ENCODE data around the gene RUNX2.

Gene RUNX2

DNA sequence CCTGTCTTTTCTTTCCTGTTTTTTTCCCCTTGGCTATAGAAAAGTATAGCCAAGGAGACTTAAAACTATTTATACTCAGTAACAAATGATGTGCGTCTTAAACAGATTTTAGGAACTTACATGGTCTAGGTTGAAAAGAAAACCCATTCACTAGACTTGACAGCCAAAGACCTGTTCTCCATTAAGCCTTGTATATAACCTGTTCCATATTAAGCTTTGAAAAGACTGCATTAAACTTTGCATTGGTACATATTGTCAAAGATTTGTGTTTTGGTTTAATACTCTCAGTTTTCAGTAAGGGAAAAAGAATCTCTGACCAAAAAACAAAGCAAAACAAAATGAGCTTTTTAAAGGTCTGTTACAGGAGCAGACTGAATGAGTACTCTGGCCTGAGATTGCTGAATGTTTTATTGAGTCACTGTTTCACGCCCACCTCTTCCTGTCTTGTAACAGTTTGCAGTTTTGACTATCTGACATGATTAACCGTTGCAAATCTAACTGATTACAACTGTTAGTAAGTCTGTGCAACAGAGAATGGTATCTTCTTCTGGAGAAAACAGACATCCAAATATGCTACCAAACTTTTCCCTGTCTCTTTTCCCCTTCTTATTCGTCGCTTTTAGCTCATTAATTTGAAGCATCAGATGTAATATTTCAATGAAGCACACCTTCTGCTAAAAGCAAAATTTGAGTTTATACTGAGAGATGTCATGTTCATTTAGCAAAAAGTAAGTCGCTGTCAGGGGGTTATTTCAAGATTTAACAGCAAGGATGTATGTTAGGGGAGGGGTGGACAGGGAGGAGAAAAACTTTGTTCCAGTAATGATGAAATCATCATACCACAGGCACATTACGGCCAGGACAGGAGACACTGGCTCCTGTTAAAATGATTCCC lies 108.7 kb downstream of the RUNX2 start:
- DNase-seq = no peak

DNA sequence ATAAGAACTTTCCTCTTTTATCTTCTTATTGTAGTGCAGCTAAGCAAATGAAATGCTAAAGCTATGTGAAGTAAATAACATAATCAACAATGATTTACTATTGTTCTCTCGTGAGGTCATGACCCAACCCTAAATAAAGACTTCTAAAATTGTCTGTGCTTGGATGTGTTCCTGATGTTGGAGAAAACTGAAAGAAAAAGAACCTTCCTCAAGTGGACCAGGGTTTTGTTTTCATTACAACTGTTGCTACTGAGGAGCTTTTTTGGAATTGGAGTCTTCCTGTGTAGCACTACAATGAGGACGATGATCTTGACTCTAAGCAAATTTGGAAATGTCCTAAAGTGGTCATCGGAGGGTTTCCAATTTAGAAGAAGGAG lies 109.3 kb downstream of the RUNX2 start:
- no peak for DNase-seq

DNA sequence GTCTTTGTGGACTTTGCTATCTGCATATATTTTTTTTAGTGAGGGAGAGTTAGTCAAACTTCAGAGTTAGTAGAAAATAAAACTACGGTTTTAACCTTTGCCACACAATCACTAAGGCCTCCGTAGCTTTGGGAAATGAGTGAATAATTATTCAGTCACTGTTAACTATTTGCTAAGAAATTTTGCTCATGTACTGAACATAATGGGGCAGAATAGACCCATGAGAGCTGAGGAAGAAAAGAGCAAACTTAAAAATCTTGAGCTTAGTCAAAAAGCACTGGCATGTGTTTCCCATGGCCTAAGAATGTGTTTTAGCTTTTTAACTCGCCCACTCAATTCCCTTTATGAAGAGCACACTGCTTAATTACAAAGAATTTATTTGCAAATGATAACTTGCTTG lies 110.0 kb downstream of the RUNX2 start:
- no peak for DNase-seq

GRCh38 chr6:45438849-45439406 lies 110.8 kb downstream of the RUNX2 start:
- DNase-seq = no peak

DNA sequence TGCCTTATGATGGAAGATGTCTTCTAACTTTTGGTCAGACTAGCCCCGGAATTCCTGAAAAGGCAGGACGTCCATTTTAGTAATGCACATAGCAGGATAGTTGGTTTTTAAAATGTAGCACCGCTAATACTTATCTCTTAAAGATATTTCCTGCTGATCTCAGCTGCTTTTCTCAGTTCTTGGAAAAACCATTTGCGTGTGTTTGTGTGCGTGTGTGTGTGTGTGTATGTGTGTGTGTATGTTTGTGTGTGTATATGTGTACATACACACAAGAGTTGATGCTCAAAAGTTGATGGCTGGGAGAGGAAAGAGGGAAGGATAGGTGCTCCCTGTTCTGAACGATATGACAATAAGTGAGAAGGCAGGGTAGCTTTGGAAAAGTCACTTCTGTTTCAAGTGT lies 111.3 kb downstream of the RUNX2 start:
- DNase-seq = no peak

- no peak for DNase-seq
Observed at GRCh38 chr6:45439861-45440388, 111.8 kb downstream of the RUNX2 start.

- DNase-seq = no peak
Observed at GRCh38 chr6:45441851-45442453, 113.8 kb downstream of the RUNX2 start.

- DNase-seq = no peak
Observed at GRCh38 chr6:45442716-45443115, 114.6 kb downstream of the RUNX2 start.

DNA sequence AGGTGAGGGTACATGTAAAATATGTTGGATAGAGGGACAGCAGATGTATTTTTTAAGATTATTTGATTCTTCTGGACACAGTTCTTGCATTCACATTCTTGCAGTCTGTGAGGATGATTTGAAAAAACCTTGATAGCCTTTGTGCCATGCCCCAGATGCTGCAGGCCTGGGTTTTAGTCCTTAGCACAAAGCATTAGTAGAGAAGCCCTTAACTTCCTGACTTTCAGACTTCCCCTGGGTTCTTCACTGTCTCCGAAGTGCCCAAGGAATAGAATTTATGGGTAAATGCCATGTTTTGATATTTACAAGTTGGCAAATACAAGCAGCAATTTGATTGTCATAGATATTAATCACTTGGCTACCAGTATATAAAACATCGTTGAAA lies 117.2 kb downstream of the RUNX2 start:
- no peak for DNase-seq

DNA sequence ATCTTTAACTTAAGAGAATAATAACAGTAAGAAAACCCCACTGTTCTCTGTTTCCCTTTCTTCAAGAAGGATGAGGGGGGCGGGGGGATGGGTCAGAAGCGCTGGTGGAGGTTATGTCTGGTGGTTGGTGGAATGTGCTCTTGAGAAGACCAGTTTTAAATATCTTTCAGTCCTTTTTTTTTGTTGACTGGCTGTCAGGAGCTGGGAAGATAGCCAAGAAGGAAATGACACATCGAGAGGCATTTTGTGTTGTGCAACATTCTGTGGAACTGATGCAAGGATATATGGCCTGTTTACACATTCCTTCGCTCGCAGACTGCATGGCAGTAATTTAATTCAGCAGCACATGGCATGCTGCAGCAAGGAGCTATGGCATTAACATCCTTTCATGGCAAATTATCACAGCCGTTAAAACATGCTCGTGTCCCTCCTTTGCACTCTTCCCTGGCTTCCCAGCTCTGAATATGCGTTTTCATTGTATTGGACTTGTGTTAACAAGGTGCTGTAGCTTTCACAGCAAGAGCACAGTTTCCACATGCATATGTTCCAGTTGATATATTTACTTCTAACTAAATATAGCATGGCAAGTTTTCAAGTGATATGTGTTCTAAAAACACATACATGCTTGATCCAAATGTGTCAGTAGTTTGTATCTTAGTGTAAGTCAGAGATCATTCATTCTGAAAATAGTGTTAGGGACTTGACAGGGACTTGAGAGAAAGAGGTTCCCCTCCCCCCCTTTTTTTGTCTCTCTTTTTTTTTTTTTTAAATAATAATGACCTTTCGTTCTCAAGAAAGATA lies 117.8 kb downstream of the RUNX2 start:
- peak; percentile 4 for DNase-seq

- no peak for DNase-seq
Observed at GRCh38 chr6:45447005-45447404, 118.9 kb downstream of the RUNX2 start.

GRCh38 chr6:45447716-45448115 lies 119.6 kb downstream of the RUNX2 start:
- no peak for DNase-seq

- no peak for DNase-seq
Observed at GRCh38 chr6:45448417-45449389, 120.6 kb downstream of the RUNX2 start.

DNA sequence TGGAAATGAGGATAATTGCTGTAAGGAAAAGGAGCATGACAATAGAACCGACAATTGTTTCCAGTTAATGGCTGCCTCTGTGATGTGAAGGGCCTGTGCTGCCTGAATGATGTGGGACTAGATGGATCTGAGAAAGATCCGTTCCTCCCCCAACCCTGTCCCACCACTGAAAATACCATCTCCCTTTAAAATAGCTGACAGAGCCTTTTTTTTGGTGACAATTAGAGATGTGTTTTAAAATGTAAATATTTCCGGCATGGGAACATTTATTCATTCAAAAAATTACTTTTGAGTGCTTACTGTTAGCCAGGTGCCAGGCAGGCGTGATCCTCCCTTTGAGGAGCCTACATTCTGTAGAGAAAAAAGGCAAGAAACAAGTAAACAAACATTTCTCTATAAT lies 122.0 kb downstream of the RUNX2 start:
- no peak for DNase-seq

DNA sequence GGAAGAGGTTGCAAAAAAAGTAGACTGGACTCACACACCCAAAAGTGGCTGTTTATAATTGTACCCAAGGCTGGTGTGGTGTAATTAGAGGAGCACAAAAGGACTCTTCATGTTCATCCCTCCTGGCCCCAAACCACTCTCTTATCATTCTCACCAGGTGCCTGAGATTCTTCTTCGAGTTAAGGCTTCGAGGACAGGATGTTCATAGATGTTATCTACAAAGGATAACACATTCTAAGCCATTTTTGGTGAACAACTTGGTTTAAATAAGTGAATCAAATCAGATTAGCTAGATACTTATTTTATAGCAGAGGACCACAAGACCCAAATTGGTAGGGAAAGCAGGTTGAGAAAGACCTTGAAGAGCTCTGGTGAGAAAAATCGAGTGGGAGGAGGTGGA lies 122.7 kb downstream of the RUNX2 start:
- no peak for DNase-seq

DNA sequence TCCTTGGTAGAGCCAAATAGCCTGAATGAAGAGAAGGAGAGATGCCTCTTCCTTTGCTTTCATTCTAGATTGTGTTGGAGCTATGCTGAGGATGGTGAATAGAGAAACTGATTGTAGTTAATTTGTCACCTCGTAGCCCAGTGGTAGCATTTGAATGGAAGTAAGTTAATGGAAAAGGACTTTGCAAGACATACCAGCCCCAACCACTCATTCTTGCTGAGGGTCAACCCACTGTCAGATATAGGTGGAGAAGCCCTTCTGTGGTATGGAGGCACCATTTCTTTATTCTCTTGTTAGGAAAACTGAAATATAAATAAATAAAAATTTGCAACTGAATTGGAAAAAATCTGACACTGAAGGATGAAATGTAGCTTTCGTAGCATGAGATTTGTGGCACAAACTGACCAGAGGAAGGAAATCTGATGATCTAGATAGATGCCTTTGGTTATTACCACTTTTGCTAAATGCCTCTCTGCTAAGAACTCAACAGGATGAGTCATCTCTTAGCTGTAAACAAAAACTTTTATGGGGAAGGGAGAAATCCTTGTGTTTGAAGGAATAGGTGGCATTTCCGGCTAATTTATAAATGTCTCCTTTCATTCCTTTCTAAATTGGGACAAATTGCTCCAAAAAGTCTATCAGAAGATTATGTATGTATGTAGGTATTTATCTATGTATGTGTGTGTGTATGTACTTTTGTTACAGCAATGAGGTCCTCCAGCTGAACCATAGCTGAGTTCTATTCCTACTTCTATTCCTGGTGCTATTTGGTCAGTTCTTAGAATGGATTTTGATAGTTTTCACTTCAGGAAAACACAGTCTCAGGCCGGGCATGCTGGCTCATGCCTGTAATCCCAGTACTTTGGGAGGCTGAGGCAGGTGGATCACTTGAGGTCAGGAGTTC lies 126.1 kb downstream of the RUNX2 start:
- no peak for DNase-seq

- no peak for DNase-seq
Observed at GRCh38 chr6:45455408-45455807, 127.3 kb downstream of the RUNX2 start.

DNA sequence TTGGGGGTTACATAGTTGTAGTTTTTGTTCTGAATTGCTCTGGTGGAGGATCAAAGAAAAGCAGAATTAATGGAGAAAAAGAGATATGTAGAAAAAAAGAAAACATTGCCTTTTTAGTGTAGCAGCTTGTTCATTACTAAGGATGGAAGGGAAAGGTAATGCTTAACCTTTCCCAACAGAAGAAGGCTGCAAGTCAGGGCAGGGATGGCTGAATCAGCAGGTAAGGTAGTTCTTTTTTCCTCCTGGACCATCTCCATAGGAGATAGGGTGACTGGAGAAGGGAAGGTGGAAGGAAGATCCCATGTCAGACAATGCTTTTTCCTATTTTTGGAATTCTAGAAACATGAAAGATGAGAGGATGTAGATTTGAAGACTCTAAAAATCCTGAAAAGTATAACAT lies 129.0 kb downstream of the RUNX2 start:
- no peak for DNase-seq

- DNase-seq = no peak
Observed at GRCh38 chr6:45458672-45459071, 130.5 kb downstream of the RUNX2 start.

- no peak for DNase-seq
Observed at GRCh38 chr6:45460166-45460565, 132.0 kb downstream of the RUNX2 start.

DNA sequence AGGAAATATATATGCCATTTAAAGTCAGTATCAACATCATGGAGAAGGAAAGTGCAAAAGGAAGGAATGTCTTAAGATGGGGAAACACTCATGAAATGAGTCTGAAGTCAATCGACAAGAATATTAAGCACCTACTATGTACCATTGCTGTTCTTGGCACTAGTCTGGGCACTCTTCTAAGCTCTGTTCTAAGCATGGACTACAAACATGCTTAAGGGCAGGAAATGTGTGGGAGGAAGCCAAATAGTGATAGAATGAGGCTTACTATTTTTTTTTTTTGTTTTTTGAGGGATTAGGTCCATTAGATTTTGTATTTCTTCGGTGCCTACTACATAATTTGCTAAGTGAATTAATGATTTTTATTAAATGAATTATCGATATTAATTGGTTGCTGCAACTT lies 133.4 kb downstream of the RUNX2 start:
- no peak for DNase-seq

All from NCI-H446 treated with DMSO at 0.1 percent for 48 hours (cell line).